GM18526 (cell line): ENCODE results near the gene ZSCAN30.

Experiments used
- POLR2A ChIP-seq: IDR thresholded peaks from 3 replicates; pipeline ENCODE4 v1.6.1; 2011; ENCODE audit not compliant: insufficient read length; ENCODE audit errors: extremely low read depth

ZSCAN30 gene

DNA sequence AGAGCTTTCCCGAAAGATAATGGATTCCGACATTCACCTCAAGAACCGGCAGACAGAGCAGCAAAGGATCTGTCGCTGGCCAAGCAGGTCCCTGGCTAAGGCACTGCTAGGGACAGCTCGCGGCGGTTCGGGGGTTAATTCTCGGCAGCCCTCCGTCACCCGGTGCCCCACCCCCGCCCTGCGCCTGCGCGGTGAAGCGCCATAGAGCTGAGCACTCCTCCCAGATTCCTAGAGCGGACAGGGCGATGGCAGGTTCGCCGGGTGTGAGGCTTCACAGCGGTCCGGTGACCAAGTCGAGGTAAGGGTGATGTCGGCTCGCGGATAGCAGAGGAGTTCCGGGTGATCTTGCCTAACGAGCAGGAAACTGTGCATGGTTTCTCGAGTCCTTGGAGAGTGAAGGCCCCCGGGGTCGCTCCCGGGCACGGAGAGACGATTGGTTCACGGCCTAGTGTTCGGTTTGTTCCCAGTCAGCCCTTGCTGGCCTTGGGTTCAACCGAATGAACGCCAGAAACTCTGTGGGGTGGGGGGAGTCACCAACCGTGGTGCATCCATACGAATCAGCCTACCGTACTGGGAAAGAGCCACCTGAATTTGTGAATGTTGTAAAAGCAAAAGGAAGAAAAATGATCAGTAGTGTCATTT lies at the start of gene ZSCAN30:
TSS of gene ZSCAN30 (minus strand) at position 136 of the 642 bp plus-strand sequence. CDS start 25,877 bp downstream, outside the sequence.
- peak; percentile 84 for TF ChIP-seq POLR2A

DNA sequence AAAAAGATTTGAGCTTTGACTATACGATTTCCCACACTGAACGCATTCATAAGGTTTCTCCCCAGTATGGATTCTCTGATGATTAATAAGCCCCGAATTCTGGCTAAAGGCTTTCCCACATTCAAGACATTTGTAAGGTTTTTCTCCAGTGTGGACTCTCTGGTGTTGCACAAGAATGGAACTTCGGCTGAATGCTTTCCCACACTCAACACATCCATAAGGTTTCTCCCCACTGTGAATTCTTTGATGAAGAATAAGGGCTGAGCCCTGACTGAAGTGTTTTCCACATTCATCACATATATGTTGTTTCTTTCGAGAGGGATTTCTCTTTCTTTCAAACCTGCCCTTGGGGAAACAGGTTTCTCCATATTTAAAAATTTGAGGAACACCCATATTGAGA lies 47.3 kb upstream of the ZSCAN30 start:
- TF ChIP-seq POLR2A = no peak

DNA sequence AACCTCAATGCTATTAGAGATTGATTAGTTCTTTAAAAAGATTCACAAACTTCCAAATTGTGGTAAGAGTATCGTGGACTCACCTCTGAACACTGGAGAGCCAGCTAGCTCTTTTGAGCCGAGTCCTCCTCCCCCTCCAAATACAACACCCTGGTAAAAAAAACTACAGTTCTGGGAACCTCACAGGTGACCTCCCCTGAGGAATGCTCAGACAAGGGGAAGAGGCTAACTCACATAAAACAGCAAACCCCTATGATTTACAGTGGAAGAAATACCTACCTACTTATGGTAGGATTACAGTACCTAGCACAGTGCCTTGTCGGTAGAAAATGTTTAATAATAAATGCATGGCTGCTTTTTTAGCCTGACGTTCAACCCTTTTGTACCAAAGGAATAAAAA lies 45.8 kb upstream of the ZSCAN30 start:
- no peak for TF ChIP-seq POLR2A

GRCh38 chr18:35334821-35335220 lies 44.8 kb upstream of the ZSCAN30 start:
- no peak for TF ChIP-seq POLR2A

DNA sequence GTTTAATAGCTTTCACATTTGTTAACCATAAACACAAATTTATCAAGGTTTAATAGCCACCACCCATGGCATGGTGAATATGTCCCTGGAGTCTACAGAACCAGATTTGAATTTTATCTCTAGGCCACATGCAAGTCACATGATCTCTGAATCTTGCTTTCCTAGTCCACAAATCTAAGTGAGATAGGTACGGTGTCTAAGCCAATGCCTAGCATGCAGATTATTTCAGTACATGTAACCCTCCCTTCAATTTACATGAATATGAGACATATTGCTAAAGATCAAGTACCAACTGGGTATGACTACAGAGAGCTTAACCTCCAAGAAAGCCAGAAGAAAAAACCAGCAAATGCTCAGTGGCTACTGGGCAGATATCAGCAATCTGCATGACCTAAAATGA lies 44.2 kb upstream of the ZSCAN30 start:
- TF ChIP-seq POLR2A = no peak

GRCh38 chr18:35331367-35332087 lies 41.5 kb upstream of the ZSCAN30 start:
- TF ChIP-seq POLR2A = no peak

- no peak for TF ChIP-seq POLR2A
Observed at GRCh38 chr18:35328868-35329267, 38.8 kb upstream of the ZSCAN30 start.

- no peak for TF ChIP-seq POLR2A
Observed at GRCh38 chr18:35326695-35327387, 36.8 kb upstream of the ZSCAN30 start.

GRCh38 chr18:35324926-35325655 lies 35.1 kb upstream of the ZSCAN30 start:
- no peak for TF ChIP-seq POLR2A

- TF ChIP-seq POLR2A = no peak
Observed at GRCh38 chr18:35322486-35323458, 32.7 kb upstream of the ZSCAN30 start.

DNA sequence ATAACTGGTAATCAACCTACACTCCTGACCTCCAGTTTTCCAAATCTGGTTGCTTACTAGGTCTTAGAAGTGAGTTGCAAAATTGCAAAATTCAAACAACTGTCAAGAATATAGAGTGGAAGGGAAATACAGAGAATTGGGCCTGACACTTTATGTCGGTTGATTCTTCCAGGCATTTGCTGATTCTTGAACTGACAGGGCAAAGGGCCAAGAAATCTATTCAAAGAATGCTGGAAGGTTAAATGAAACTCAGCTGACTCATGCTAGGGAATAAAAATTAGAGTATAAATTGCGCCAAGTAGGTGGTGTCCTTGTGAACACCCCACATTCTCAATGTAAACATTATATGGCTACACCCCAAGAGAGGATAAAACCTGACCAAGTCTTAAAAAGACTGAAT lies 21.5 kb upstream of the ZSCAN30 start:
- no peak for TF ChIP-seq POLR2A

GRCh38 chr18:35306588-35307250 lies 16.7 kb upstream of the ZSCAN30 start:
- no peak for TF ChIP-seq POLR2A

- no peak for TF ChIP-seq POLR2A
Observed at GRCh38 chr18:35303610-35304009, 13.6 kb upstream of the ZSCAN30 start.

GRCh38 chr18:35296060-35296459 lies 6.0 kb upstream of the ZSCAN30 start:
- no peak for TF ChIP-seq POLR2A
